Psoas muscle (tissue), 8 donors: ENCODE data around the gene VPS13D. TPM values are rescaled to one million over a fixed set of nuclear protein-coding genes. Genes with fewer than 3 reads are reported as not detected.
A peak's percentile ranks its signal among the peaks of the same experiment; 100 is the strongest.

Experiments
- ATAC-seq, 4 donors: fragments of 200-7000 bp; cut with Tn5 transposase; one replicate each; pipeline ENCODE4 v1.9.1; 2020; ENCODE audit warnings: moderate library complexity in 3 of 4, mild to moderate bottlenecking in 2 of 4
- DNase-seq, 2 donors: peaks; one replicate each; pipeline ENCODE4 v3.0.0-alpha.2; 2020
- H3K27ac ChIP-seq: fragments of 200-600 bp; one replicate; pipeline ENCODE4 v1.8.0; 2022
- H3K27me3 ChIP-seq, 3 donors: fragments of 200-600 bp in 1 of 3; one replicate each; pipeline versions ENCODE4 v1.6.1 to v1.8.0; 2013 to 2022; ENCODE audit warnings: low read length in 2 of 3, mild to moderate bottlenecking in 2 of 3, moderate library complexity in 1 of 3; ENCODE audit not compliant: insufficient read depth in 3 of 3
- H3K36me3 ChIP-seq, 2 donors: fragments of 200-600 bp in 1 of 2; one replicate each; pipeline versions ENCODE4 v1.6.1 to v1.8.0; 2013 to 2022; ENCODE audit warnings: low read depth in 1 of 2, mild to moderate bottlenecking in 1 of 2, moderate library complexity in 1 of 2; ENCODE audit not compliant: insufficient read depth in 1 of 2
- H3K4me1 ChIP-seq: fragments of 200-600 bp; one replicate; pipeline ENCODE4 v1.8.0; 2022
- H3K4me3 ChIP-seq: fragments of 200-600 bp; one replicate; pipeline ENCODE4 v1.8.0; 2022; ENCODE audit warnings: mild to moderate bottlenecking
- H3K9me3 ChIP-seq: fragments of 200-600 bp; one replicate; pipeline ENCODE4 v1.8.0; 2022
- WGBS, 3 donors: extraction: QIAGEN DNeasy Blood & Tissue Kit; methylation state at CpG; one replicate each; pipeline versions ENCODE4 v1.1.6 to v1.1.7; 2013; 5-methylcytosine and 5-hydroxymethylcytosine counted together
- intact Hi-C, 2 donors: fragments of 100-400 bp; cut with DNase I; formaldehyde crosslinking; loops; one replicate each; pipeline versions ENCODE4 v1.11.0 to v1.14.2; 2022
- polyA plus RNA-seq, 3 donors: library from polyadenylated mRNA; stranded (reverse); fragments of 200-250 nt; gene quantifications; one replicate each; pipeline ENCODE4 v1.2.3, GENCODE V29; 2013
- total RNA-seq, 4 donors: library from RNA; stranded (reverse); fragmentation: NEBNext Ultra II Directional in 2 of 4; extraction: Animal tissue kit (Norgen Biotek cat#: 25700) in 2 of 4; gene quantifications; one replicate each; pipeline versions ENCODE4 v1.2.1 to v1.2.4, GENCODE V29; 2021 to 2023
- TF ChIP-seq, protein P1 (sequence below): fragments of 200-600 bp; IDR thresholded peaks from one replicate; pipeline ENCODE4 v1.8.0; 2022; ENCODE audit warnings: antibody characterized with exemption
- donor health status: healthy with polysubstance abuse.
- donor health status: DM: no; HTN: no; CAD: no; lungs with moderate emphysema.
- donor health status: Bipolar disorder and iron deficiency.
- donor health status: healthy.
- donor health status: DM: yes; HTN: yes; CAD: no.
- donor health status: DM: no; HTN: no; CAD: no.
- donor health status: DM: no; HTN: no; CAD: no.
- donor health status: DM: yes; HTN: yes; CAD: no.

The VPS13D gene
- total and polyA plus RNA-seq, 7 donors = 19.9 to 69.1 (median 45.3) TPM

DNA sequence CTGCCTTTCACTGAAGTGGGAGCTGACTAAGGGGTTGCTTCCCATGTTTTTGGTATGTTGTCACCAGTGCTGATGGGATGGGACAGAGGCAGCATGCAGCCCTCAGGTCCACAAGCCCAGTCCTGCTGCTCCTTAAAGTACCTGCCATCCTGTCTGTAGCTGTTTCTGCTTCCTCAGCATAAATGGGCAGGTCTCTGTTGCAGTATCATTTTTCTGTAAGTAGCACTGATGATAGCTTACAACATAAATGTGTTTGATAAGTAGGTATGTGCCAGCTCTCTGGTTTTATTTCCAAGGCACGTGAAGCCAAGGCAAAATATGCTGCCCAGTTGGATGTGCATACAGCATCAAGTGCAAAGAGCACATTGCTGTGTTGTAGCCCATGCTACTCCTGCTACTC, 173.0 kb downstream of the VPS13D start:
- WGBS, 3 donors = 31 to 77% (median 38%) methylated on average over 1 of the region's 1 CpG
- H3K4me3 ChIP-seq = no peak overlapping the region
- no peak overlapping the region for H3K27ac ChIP-seq
- peaks cover 12 to 74% of the 10 kb centered on the region in 2 donors for H3K36me3 ChIP-seq
- no peaks in the 10 kb centered on the region for H3K9me3 ChIP-seq
- DNase-seq = no peak
- no peak for ATAC-seq
- intact Hi-C loops = loop anchor here in 1 of 2 donors (10.0 kb wide), 1 partner anchor 58 kb away; no protein-coding TSS in a partner anchor
- H3K27me3 ChIP-seq = no peaks in the 10 kb centered on the region
- H3K4me1 ChIP-seq = peaks cover 26% of the 10 kb centered on the region
- TF ChIP-seq, protein P1, sequence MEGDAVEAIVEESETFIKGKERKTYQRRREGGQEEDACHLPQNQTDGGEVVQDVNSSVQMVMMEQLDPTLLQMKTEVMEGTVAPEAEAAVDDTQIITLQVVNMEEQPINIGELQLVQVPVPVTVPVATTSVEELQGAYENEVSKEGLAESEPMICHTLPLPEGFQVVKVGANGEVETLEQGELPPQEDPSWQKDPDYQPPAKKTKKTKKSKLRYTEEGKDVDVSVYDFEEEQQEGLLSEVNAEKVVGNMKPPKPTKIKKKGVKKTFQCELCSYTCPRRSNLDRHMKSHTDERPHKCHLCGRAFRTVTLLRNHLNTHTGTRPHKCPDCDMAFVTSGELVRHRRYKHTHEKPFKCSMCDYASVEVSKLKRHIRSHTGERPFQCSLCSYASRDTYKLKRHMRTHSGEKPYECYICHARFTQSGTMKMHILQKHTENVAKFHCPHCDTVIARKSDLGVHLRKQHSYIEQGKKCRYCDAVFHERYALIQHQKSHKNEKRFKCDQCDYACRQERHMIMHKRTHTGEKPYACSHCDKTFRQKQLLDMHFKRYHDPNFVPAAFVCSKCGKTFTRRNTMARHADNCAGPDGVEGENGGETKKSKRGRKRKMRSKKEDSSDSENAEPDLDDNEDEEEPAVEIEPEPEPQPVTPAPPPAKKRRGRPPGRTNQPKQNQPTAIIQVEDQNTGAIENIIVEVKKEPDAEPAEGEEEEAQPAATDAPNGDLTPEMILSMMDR = no peak

DNA sequence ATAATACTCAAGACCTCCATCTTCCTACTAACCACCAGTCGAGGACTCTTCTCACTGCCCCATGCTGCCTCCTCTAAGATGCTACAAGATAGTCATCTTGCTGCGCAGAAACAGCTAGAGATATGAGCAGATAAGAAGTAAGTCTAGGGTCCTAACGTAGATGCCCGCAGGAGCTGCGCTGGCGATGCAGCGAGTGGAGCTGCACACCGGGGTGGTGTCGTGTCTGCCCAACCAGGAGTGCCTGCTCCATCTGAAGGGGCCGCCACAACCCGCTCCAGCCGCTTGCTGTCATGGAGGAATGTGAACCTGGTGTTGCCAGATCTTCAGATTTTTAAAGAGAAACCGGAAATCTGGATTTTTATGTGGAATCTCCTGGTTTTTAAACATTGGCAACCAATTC, 175.1 kb downstream of the VPS13D start:
- no peaks in the 10 kb centered on the region for H3K27me3 ChIP-seq
- no peak for ATAC-seq
- no peak for DNase-seq
- intact Hi-C loops = loop anchor here (5.0 to 10.0 kb wide), 2 partner anchors 60 to 212 kb away; partner anchors contain the start of gene DHRS3 (in 1 of the 2)
- H3K9me3 ChIP-seq = no peaks in the 10 kb centered on the region
- peaks cover 44% of the 10 kb centered on the region for H3K4me1 ChIP-seq
- no peak overlapping the region for H3K27ac ChIP-seq
- no peak overlapping the region for H3K4me3 ChIP-seq
- TF ChIP-seq, protein P1 = no peak
- peaks cover 12 to 66% of the 10 kb centered on the region in 2 donors for H3K36me3 ChIP-seq
- WGBS, 3 donors = 92 to 98% (median 96%) methylated on average over 13 of the region's 13 CpGs

DNA sequence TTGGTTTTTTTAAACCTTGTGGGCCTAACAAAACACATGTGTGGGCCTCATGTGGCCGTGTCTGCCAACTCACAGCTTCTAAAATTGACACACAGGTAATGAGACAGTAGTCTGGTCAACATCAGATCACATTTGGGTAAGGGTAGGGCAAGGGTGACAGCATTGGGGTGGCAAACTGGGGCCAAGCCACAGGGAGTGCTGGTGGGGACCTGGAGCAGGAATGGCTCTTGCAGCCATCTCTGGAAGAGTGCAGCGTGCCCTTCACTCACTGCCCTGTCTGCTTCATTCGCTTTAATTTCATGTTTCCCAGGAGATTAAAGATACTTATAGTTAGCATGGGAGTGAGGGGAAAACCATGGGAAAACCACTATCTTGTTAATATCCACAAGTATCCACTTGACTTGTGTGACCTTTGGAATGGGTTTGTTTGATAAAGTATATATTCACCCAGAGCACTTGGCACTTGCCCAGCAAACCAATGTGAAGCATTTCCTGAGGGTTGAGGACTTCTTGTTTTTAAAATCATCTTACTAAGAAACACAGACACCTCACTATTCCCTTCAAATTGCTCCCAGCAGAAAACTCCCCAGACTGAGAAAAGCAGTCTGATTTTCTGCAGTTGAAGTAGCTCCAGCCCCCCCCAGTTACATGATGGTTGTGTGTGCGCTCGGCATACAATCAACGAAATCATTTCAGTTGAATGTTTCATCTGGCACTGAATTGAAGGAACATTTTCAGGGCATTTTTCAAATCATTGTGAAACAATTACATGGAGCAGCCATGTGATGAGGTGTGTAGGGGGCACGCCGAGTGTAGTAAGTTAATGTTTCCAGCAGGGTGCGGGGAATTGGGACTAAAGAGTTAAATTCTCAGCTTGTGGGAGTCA, 175.7 kb downstream of the VPS13D start:
- H3K9me3 ChIP-seq = no peaks in the 10 kb centered on the region
- ATAC-seq (no peak), DNase-seq (no peak)
- TF ChIP-seq, protein P1 = no peak
- H3K4me3 ChIP-seq = no peak overlapping the region
- no peaks in the 10 kb centered on the region for H3K27me3 ChIP-seq
- peaks cover 48% of the 10 kb centered on the region for H3K4me1 ChIP-seq
- peak overlapping the region; percentile 66 for H3K27ac ChIP-seq
- peaks cover 11 to 59% of the 10 kb centered on the region in 2 donors for H3K36me3 ChIP-seq
- intact Hi-C loops = loop anchor here (2.0 to 10.0 kb wide), 3 partner anchors 61 to 215 kb away; partner anchors contain the start of gene DHRS3 (in 1 of the 2)
- WGBS, 3 donors = 78 to 85% (median 82%) methylated on average over 9 of the region's 9 CpGs

GRCh38 chr1:12406211-12407021, 176.6 kb downstream of the VPS13D start:
- H3K4me1 ChIP-seq = peaks cover 48% of the 10 kb centered on the region
- WGBS, 3 donors = 55 to 66% (median 57%) methylated on average over 8 of the region's 8 CpGs
- H3K27ac ChIP-seq = peak overlapping the region; percentile 66
- peaks cover 11 to 51% of the 10 kb centered on the region in 2 donors for H3K36me3 ChIP-seq
- DNase-seq = no peak
- no peaks in the 10 kb centered on the region for H3K9me3 ChIP-seq
- peak in 3 of 4 donors; percentile 39 to 61 (median 45) for ATAC-seq
- no peaks in the 10 kb centered on the region for H3K27me3 ChIP-seq
- intact Hi-C loops = loop anchor here (2.0 to 10.0 kb wide), 3 partner anchors 62 to 214 kb away; partner anchors contain the start of gene DHRS3 (in 1 of the 2)
- H3K4me3 ChIP-seq = no peak overlapping the region
- TF ChIP-seq, protein P1 = no peak
